HepG2 (cell line): ENCODE measurements around the gene RPL18. TPM values are rescaled to one million over a fixed set of nuclear protein-coding genes. Genes with fewer than 3 reads are reported as not detected.

Experiments
- ATAC-seq: fragments of 200-7000 bp; cut with Tn5 transposase; 3 replicates; pipeline ENCODE4 v1.9.1; 2020; ENCODE audit warnings: mild to moderate bottlenecking, moderate library complexity
- BruUV-seq: library from RNA; stranded (reverse); fragments of 400-500 nt; replicated peaks from 2 replicates; lab custom pipeline; 2021; lab: Mats Ljungman, UMichigan
- CTCF ChIA-PET: fragments of 300-600 bp; formaldehyde crosslinking; extraction: SDS; loops from one replicate; lab custom pipeline; 2021; ENCODE audit warnings: low total read pairs, inconsistent platforms, low intra/inter-chr PET ratio; lab: Yijun Ruan, JAX
- POLR2A ChIA-PET: fragments of 350-600 bp; sonication (Branson Sonifier 250); formaldehyde crosslinking; loops from one replicate; lab custom pipeline; 2020; ENCODE audit warnings: antibody characterized with exemption, inconsistent platforms; lab: Yijun Ruan, JAX
- DNase-seq: peaks from one replicate; pipeline ENCODE4 v3.0.0-alpha.2; 2015; ENCODE audit warnings: low spot score
- FAIRE-seq: peaks from 3 replicates; lab custom pipeline; 2011; peaks lifted over from hg19 to GRCh38; lab: Jason Lieb, UNC
- H2AFZ ChIP-seq: one replicate; pipeline ENCODE4 v1.6.1; 2011; ENCODE audit warnings: low read length, inconsistent platforms
- H3K27ac ChIP-seq: fragments of 300-600 bp; 3 replicates; pipeline ENCODE4 v1.8.0; 2011; ENCODE audit warnings: mixed run types, mild to moderate bottlenecking, mixed read lengths, low read length, inconsistent platforms; ENCODE audit not compliant: insufficient read depth; ENCODE audit errors: extremely low read length
- H3K27me3 ChIP-seq, 2 experiments: fragments of 200-600 bp in 1 of 2; 2 replicates in 1 of 2; 3 replicates in 1 of 2; pipeline versions ENCODE4 v1.6.0 to v1.8.0; 2011; ENCODE audit warnings: low read length in 2 of 2, mild to moderate bottlenecking in 2 of 2, moderate library complexity in 2 of 2, inconsistent platforms in 1 of 2; ENCODE audit not compliant: insufficient read depth in 2 of 2, control insufficient read depth in 1 of 2
- H3K36me3 ChIP-seq, 2 experiments: fragments of 200-600 bp in 1 of 2; replicated peaks in 1 of 2; 2 replicates in 1 of 2; 3 replicates in 1 of 2; pipeline versions ENCODE4 v1.5.1 to v1.8.0; 2011; ENCODE audit warnings: low read length in 2 of 2, inconsistent platforms in 1 of 2; ENCODE audit not compliant: insufficient read depth in 2 of 2, control insufficient read depth in 1 of 2
- H3K4me1 ChIP-seq: 2 replicates; pipeline ENCODE4 v1.5.1; 2012; ENCODE audit warnings: low read length, inconsistent platforms; ENCODE audit not compliant: insufficient read depth
- H3K4me2 ChIP-seq: 2 replicates; pipeline ENCODE4 v1.6.0; 2011; ENCODE audit warnings: low read depth, low read length, inconsistent platforms
- H3K4me3 ChIP-seq, 3 experiments: fragments of 200-600 bp in 1 of 3; sonication (generic), shearing (Covaris generic) in 1 of 3; replicated peaks in 1 of 3; 2 replicates each; pipeline ENCODE4 v1.5.1; 2011 to 2016; ENCODE audit warnings: low read length in 3 of 3, inconsistent platforms in 2 of 3, low read depth in 2 of 3, mild to moderate bottlenecking in 2 of 3, control low read depth in 1 of 3, mixed read lengths in 1 of 3; ENCODE audit not compliant: insufficient read depth in 1 of 3
- H3K79me2 ChIP-seq: one replicate; pipeline ENCODE4 v1.6.1; 2011; ENCODE audit warnings: low read length, inconsistent platforms; ENCODE audit not compliant: insufficient read depth
- H3K9ac ChIP-seq: 2 replicates; pipeline ENCODE4 v1.6.0; 2011; ENCODE audit warnings: mild to moderate bottlenecking, low read depth, low read length, inconsistent platforms; ENCODE audit not compliant: insufficient read depth
- H3K9me3 ChIP-seq: 2 replicates; pipeline ENCODE4 v1.5.1; 2012; ENCODE audit warnings: mild to moderate bottlenecking, low read length
- H4K20me1 ChIP-seq: 2 replicates; pipeline ENCODE4 v1.6.0; 2011; ENCODE audit warnings: inconsistent platforms, mild to moderate bottlenecking, low read length, moderate library complexity; ENCODE audit not compliant: insufficient read depth
- CTCF ChIP-seq: sonication (generic); formaldehyde crosslinking; IDR thresholded peaks from 2 replicates; pipeline ENCODE4 v1.5.0; 2020; ENCODE audit warnings: mild to moderate bottlenecking, missing genetic modification reagents, moderate library complexity
- RAD21 ChIP-seq: fragments of 450-650 bp; formaldehyde crosslinking; IDR thresholded peaks from 2 replicates; pipeline ENCODE4 v1.5.0; 2020; ENCODE audit warnings: mild to moderate bottlenecking
- ZBTB25 ChIP-seq: IDR thresholded peaks from 2 replicates; pipeline ENCODE4 v1.6.1; 2018; ENCODE audit warnings: missing genetic modification reagents
- ZNF563 ChIP-seq: sonication (generic); formaldehyde crosslinking; IDR thresholded peaks from 2 replicates; pipeline ENCODE4 v1.8.0; 2022; ENCODE audit warnings: mild to moderate bottlenecking, moderate library complexity, missing genetic modification reagents
- WGBS: methylation state at CpG from one replicate; pipeline ENCODE4 v1.1.6; 2017; ENCODE audit warnings: low lambda C conversion rate; 5-methylcytosine and 5-hydroxymethylcytosine counted together
- in situ Hi-C: cut with HindIII; loops from 2 replicates; pipeline ENCODE4 v1.10.0; 2017; ENCODE audit warnings: low pct_unique_long_range_greater_than_20kb; ENCODE audit not compliant: extremely low pct_ligation_motif_present
- intact Hi-C: fragments of 100-400 bp; cut with micrococcal nuclease; formaldehyde crosslinking; loops from one replicate; pipeline ENCODE4 v1.10.0; 2022; ENCODE audit not compliant: unreplicated experiment
- polyA plus RNA-seq, 8 experiments: library from polyadenylated mRNA; depleted of rRNA in 3 of 8; stranded (reverse) in 7 of 8; unstranded in 1 of 8; fragments of >200 nt; fragmentation: Illumina TruSeq in 4 of 8; extraction: Trizol in 4 of 8; gene quantifications; 2 replicates each; pipeline versions ENCODE4 v1.2.1 to v1.2.3, GENCODE V29; 2011 to 2016; ENCODE audit warnings: low read depth in 4 of 8, missing spikeins in 1 of 8, mixed read lengths in 1 of 8; ENCODE audit not compliant: insufficient read depth in 1 of 8
- total RNA-seq, 5 experiments: library from RNA; depleted of rRNA; stranded (reverse); fragments of >200 nt; fragmentation: Illumina TruSeq; extraction: Trizol; gene quantifications; 2 replicates each; pipeline ENCODE4 v1.2.3, GENCODE V29; 2016; ENCODE audit warnings: low read depth in 1 of 5

Gene RPL18
- total and polyA plus RNA-seq, 2 of the 13 experiments (the other 11 are each of a cell fraction or from before 2014, with no cell fraction given), result 1,485 to 1,639 TPM

- no peak overlapping the region for H3K4me2 ChIP-seq
- ATAC-seq (peak; percentile 26; the same call in 1 of the 3 replicates), FAIRE-seq (no peak), DNase-seq (no peak)
- in situ Hi-C loops (no loop called here), intact Hi-C loops (no loop called here)
- no peaks in the 10 kb centered on the region for H4K20me1 ChIP-seq
- TF ChIP-seq CTCF (CRISPR knock-in tag) (0 out of 2 replicates have a peak, but pooled peaks have one; percentile 9), RAD21 (no peak), ZNF563 (CRISPR knock-in tag) (no peak), ZBTB25 (CRISPR knock-in tag) (no peak)
- H3K27ac ChIP-seq, result no peak overlapping the region
- 41% methylated on average over 5 of the region's 5 CpGs for WGBS
- H3K36me3 ChIP-seq, result no peaks in the 10 kb centered on the region
- BruUV-seq, result no TSS peak
- H2AFZ ChIP-seq, result no peak overlapping the region
- H3K4me1 ChIP-seq, result peaks cover 8% of the 10 kb centered on the region; the same call in 1 of the 2 replicates
- no peaks in the 10 kb centered on the region for H3K9me3 ChIP-seq
- no peaks in the 10 kb centered on the region for H3K79me2 ChIP-seq
- peaks cover 1 to 3% of the 10 kb centered on the region in 2 experiments; a peak in 2 of 5 replicates for H3K27me3 ChIP-seq
- no peak overlapping the region for H3K9ac ChIP-seq
- no peak overlapping the region for H3K4me3 ChIP-seq
- POLR2A ChIA-PET, result no interaction called here
- CTCF ChIA-PET, result interaction anchor here (1.2 kb wide), 1 partner anchor 17 kb away, joined by 3 read pairs; no protein-coding TSS in a partner anchor
Observed at GRCh38 chr19:48591021-48591420, 28.0 kb downstream of the RPL18 start.
